CD4-positive, alpha-beta T cell (primary cell): Measurements from ENCODE around the gene SHISA6. TPM values are rescaled to one million over a fixed set of nuclear protein-coding genes. Genes with fewer than 3 reads are reported as not detected.

Experiments used
- ATAC-seq: fragments of 200-7000 bp; cut with Tn5 transposase; one replicate; pipeline ENCODE4 v1.10.0; 2022; ENCODE audit warnings: mild to moderate bottlenecking; ENCODE audit not compliant: poor library complexity
- CTCF ChIA-PET: fragments of 350-600 bp; sonication (Branson Sonifier 250); formaldehyde crosslinking; loops from one replicate; lab custom pipeline; 2021; ENCODE audit warnings: antibody characterized with exemption, inconsistent platforms; lab: Charles Lee
- POLR2A ChIA-PET: fragments of 350-600 bp; sonication (Branson Sonifier 250); formaldehyde crosslinking; loops from one replicate; lab custom pipeline; 2021; ENCODE audit warnings: antibody characterized with exemption, inconsistent platforms; lab: Charles Lee
- DNase-seq, 14 experiments: peaks; one replicate each; pipeline ENCODE4 v3.0.0-alpha.2; 2013 to 2020; ENCODE audit warnings: mixed read lengths in 2 of 14
- H3K27ac ChIP-seq, 2 donors: one replicate each; pipeline versions ENCODE4 v1.5.1 to v1.7.0; 2013; ENCODE audit warnings: low read length in 2 of 2, low read depth in 1 of 2, mild to moderate bottlenecking in 1 of 2
- H3K27me3 ChIP-seq, 2 experiments: 1 replicate in 1 of 2; 2 replicates in 1 of 2; pipeline versions ENCODE4 v1.6.1 to v1.7.0; 2013; ENCODE audit warnings: low read length in 2 of 2, control low read depth in 1 of 2, mild to moderate bottlenecking in 1 of 2, moderate library complexity in 1 of 2; ENCODE audit not compliant: insufficient read depth in 2 of 2, control insufficient read depth in 1 of 2
- H3K36me3 ChIP-seq: one replicate; pipeline ENCODE4 v1.6.1; 2013; ENCODE audit warnings: low read length, control low read depth; ENCODE audit not compliant: insufficient read depth
- H3K4me1 ChIP-seq: one replicate; pipeline ENCODE4 v1.6.1; 2013; ENCODE audit warnings: low read length, control low read depth; ENCODE audit not compliant: insufficient read depth
- H3K4me3 ChIP-seq: one replicate; pipeline ENCODE4 v1.5.1; 2013; ENCODE audit warnings: mild to moderate bottlenecking, low read length, moderate library complexity
- H3K9me3 ChIP-seq, 2 experiments: 1 replicate in 1 of 2; 2 replicates in 1 of 2; pipeline versions ENCODE4 v1.6.1 to v1.7.0; 2013; ENCODE audit warnings: low read length in 2 of 2, mild to moderate bottlenecking in 2 of 2, control low read depth in 1 of 2, moderate library complexity in 1 of 2; ENCODE audit not compliant: control insufficient read depth in 1 of 2, insufficient read depth in 1 of 2
- H3K27ac Mint-ChIP-seq: one replicate; pipeline ENCODE4 v1.8.0; 2020; ENCODE audit warnings: mixed read lengths
- H3K27me3 Mint-ChIP-seq: one replicate; pipeline ENCODE4 v1.8.0; 2021; ENCODE audit warnings: mixed read lengths
- H3K36me3 Mint-ChIP-seq: one replicate; pipeline ENCODE4 v1.8.0; 2021; ENCODE audit warnings: low read depth, mixed read lengths
- H3K4me1 Mint-ChIP-seq: one replicate; pipeline ENCODE4 v1.8.0; 2021; ENCODE audit warnings: low read depth, mixed read lengths
- H3K4me3 Mint-ChIP-seq: one replicate; pipeline ENCODE4 v1.8.0; 2020; ENCODE audit warnings: mild to moderate bottlenecking, mixed read lengths
- H3K9me3 Mint-ChIP-seq: one replicate; pipeline ENCODE4 v1.8.0; 2020; ENCODE audit warnings: mixed read lengths
- intact Hi-C, 2 experiments: fragments of 100-400 bp; cut with DNase I in 1 of 2; cut with micrococcal nuclease in 1 of 2; formaldehyde crosslinking; loops; one replicate each; pipeline versions ENCODE4 v1.15.1 to v1.9.0; 2023 to 2025; cut with DNase I, micrococcal nuclease
- total RNA-seq, 174 experiments: library from RNA in 2 of 174; stranded (reverse) in 2 of 174; gene quantifications; one replicate each; pipeline ENCODE4 v1.2.3 and lab custom pipeline; 2021 to 2026
- TF ChIP-seq, protein P1 (sequence below): fragments of 200-600 bp; IDR thresholded peaks from one replicate; pipeline ENCODE4 v1.8.0; 2022; ENCODE audit warnings: antibody characterized with exemption, mild to moderate bottlenecking

SHISA6 gene
- total RNA-seq, 2 experiments from 2014 or later, result not detected

- Histone ChIP-seq H3K36me3 (no peaks in the 10 kb centered on the region), H3K4me3 (no peak overlapping the region), H3K27ac (no peak overlapping the region), H3K4me1 (no peaks in the 10 kb centered on the region), H3K9me3 (peaks cover 0 to 18% of the 10 kb centered on the region in 2 experiments), H3K27me3 (no peaks in the 10 kb centered on the region)
- Mint-ChIP-seq H3K27ac (no peak overlapping the region), H3K27me3 (no peaks in the 10 kb centered on the region), H3K4me1 (no peaks in the 10 kb centered on the region), H3K36me3 (no peaks in the 10 kb centered on the region), H3K4me3 (no peak overlapping the region), H3K9me3 (peaks cover 6% of the 10 kb centered on the region)
- TF ChIP-seq, protein P1, sequence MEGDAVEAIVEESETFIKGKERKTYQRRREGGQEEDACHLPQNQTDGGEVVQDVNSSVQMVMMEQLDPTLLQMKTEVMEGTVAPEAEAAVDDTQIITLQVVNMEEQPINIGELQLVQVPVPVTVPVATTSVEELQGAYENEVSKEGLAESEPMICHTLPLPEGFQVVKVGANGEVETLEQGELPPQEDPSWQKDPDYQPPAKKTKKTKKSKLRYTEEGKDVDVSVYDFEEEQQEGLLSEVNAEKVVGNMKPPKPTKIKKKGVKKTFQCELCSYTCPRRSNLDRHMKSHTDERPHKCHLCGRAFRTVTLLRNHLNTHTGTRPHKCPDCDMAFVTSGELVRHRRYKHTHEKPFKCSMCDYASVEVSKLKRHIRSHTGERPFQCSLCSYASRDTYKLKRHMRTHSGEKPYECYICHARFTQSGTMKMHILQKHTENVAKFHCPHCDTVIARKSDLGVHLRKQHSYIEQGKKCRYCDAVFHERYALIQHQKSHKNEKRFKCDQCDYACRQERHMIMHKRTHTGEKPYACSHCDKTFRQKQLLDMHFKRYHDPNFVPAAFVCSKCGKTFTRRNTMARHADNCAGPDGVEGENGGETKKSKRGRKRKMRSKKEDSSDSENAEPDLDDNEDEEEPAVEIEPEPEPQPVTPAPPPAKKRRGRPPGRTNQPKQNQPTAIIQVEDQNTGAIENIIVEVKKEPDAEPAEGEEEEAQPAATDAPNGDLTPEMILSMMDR, result no peak
- DNase-seq (no peak), ATAC-seq (no peak)
- ChIA-PET CTCF (no interaction called here), POLR2A (no interaction called here)
- intact Hi-C loops, result no loop called here
Measured at GRCh38 chr17:11490171-11490755, 249.2 kb downstream of the SHISA6 start.

DNA sequence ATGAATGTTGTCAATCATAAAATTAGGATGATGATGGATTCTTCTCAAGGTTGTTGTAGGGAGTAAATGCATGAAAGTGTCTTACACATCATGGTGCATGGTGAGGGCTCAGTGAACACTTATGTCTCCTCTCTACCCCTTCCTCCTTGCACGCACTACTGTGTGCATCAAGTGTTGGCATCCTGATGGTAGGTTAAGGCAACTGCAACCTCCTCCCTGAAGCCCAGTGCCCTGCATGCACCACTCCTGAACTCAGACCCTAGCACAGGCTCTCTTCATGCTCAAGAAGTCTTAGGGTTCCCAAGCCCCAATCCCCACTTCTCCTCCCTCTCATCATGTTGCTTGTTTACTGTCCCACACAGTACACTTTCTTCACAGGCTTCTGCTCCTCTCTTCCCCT, 251.5 kb downstream of the SHISA6 start:
- Histone ChIP-seq H3K36me3 (no peaks in the 10 kb centered on the region), H3K27me3 (no peaks in the 10 kb centered on the region), H3K9me3 (peaks cover 0 to 19% of the 10 kb centered on the region in 2 experiments), H3K4me3 (no peak overlapping the region), H3K4me1 (no peaks in the 10 kb centered on the region), H3K27ac (no peak overlapping the region)
- DNase-seq (no peak), ATAC-seq (no peak)
- CTCF ChIA-PET, result no interaction called here
- Mint-ChIP-seq H3K9me3 (peaks cover 6% of the 10 kb centered on the region), H3K27me3 (no peaks in the 10 kb centered on the region), H3K4me3 (no peak overlapping the region), H3K36me3 (no peaks in the 10 kb centered on the region), H3K27ac (no peak overlapping the region), H3K4me1 (no peaks in the 10 kb centered on the region)
- intact Hi-C loops, result no loop called here
- TF ChIP-seq, protein P1, result no peak
- POLR2A ChIA-PET, result no interaction called here

DNA sequence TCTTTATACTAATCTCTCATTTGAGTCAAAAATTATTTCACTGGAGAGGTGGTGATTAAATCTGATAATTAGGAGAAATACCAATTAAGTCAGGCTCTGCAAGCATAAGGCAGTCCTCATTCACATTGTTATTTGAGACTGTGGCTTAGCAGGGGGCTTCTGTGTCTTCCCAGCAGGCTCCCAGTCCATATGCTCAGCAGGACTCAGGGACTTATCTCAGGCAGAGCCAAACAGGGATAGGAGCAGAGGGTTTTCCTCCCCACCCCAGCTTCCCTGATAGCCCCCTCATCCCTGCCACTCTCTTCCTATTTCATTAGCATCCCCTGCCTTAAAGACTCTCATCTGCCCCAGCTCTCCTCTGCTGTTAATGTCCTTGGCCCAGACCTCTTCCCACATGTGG, 252.9 kb downstream of the SHISA6 start:
- POLR2A ChIA-PET, result no interaction called here
- no peaks in the 10 kb centered on the region for H3K27me3 ChIP-seq
- Mint-ChIP-seq H3K27me3 (no peaks in the 10 kb centered on the region), H3K4me1 (no peaks in the 10 kb centered on the region), H3K4me3 (no peak overlapping the region), H3K27ac (no peak overlapping the region), H3K36me3 (no peaks in the 10 kb centered on the region), H3K9me3 (peaks cover 6% of the 10 kb centered on the region)
- H3K9me3 ChIP-seq, result peaks cover 0 to 21% of the 10 kb centered on the region in 2 experiments
- no peak overlapping the region for H3K4me3 ChIP-seq
- DNase-seq (no peak), ATAC-seq (no peak)
- H3K36me3 ChIP-seq, result no peaks in the 10 kb centered on the region
- H3K27ac ChIP-seq, result no peak overlapping the region
- intact Hi-C loops, result no loop called here
- TF ChIP-seq, protein P1, result no peak
- H3K4me1 ChIP-seq, result no peaks in the 10 kb centered on the region
- CTCF ChIA-PET, result no interaction called here
